ENCODE data around the gene UBR4. TPM values are rescaled to one million over a fixed set of nuclear protein-coding genes. Genes with fewer than 3 reads are reported as not detected.

Gene UBR4
- total RNA-seq, 2 experiments from 2014 or later, result 116 to 125 TPM

DNA sequence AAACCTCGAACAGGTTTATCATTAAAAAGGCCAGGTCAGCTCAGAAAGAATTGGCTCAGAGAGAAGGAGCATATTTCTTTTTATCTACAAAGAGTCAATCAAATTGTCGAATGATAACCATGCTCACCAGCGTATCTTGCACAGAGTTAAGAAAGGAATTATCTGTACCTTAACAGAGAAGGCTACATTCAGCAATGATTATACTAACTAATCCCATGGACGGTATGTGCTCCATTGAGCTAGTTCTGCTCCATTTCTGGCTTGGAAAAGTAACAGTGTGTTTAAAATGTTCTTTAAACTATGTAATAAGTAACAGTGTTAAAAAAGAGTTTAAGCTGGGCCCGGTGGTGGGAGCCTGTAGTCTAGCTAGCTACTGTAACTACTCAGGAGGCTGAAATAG is 4.2 kb downstream of the UBR4 start:
- peaks cover 42% of the 10 kb centered on the region for H3K4me1 ChIP-seq (ENCODE audit: insufficient read depth, low read length)
- TF ChIP-seq CTCF (IDR thresholded peaks at IDR 0.05), result no peak
- no peak overlapping the region for H3K4me3 ChIP-seq (ENCODE audit: low read length)
- H3K36me3 ChIP-seq (ENCODE audit: insufficient read depth, low read length), result peaks cover 9% of the 10 kb centered on the region
- H3K27me3 ChIP-seq (ENCODE audit: control insufficient read depth in 1 of 2, insufficient read depth in 2 of 2, low read length in 2 of 2), result no peaks in the 10 kb centered on the region
- ChIA-PET CTCF (interaction anchor here (1.5 kb wide), 1 partner anchor 26 kb away, joined by 4 read pairs; no protein-coding TSS in a partner anchor), POLR2A (interaction anchor here (1.0 kb wide), 1 partner anchor 26 kb away, joined by 4 read pairs; no protein-coding TSS in a partner anchor)
- no peak for DNase-seq
- H3K9me3 ChIP-seq (ENCODE audit: control insufficient read depth in 1 of 2, insufficient read depth in 1 of 2, low read length in 2 of 2), result no peaks in the 10 kb centered on the region
- H3K27ac ChIP-seq (ENCODE audit: low read depth in 1 of 2, low read length in 2 of 2), result no peak overlapping the region
- Mint-ChIP-seq H3K4me3 (no peak overlapping the region), H3K4me1 (ENCODE audit: low read depth) (peaks cover 72% of the 10 kb centered on the region), H3K27ac (no peak overlapping the region), H3K27me3 (no peaks in the 10 kb centered on the region), H3K9me3 (no peaks in the 10 kb centered on the region), H3K36me3 (ENCODE audit: low read depth) (peaks cover 30% of the 10 kb centered on the region)
- ATAC-seq (ENCODE audit: poor library complexity), result no peak
- intact Hi-C loops (cut with DNase I, micrococcal nuclease), result loop anchor here in 1 of 2 experiments (5.0 to 10.0 kb wide), 3 partner anchors 276 to 1301 kb away; partner anchors contain the start of genes MUL1 and OTUD3

DNA sequence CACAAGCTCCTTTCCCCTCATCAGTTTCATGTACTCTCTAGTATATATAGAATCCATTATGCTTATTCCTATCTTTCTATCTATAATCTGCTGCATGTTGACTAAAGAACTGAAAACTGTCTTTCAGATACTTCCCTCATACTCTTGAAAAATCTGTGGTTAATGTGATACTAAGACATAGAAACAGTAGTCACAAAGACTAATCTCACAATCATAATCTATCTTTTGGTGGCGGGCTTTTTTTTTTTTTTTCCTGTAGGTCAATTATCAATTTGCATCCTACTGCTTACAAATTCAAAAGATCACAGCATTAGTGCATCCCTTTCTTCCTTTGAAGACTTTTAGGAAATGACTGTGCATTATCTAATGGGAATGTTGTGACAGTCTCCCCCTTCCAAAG is 4.7 kb downstream of the UBR4 start:
- H3K4me3 Mint-ChIP-seq, result peak overlapping the region; percentile 65
- no peak for DNase-seq
- Histone ChIP-seq H3K4me3 (ENCODE audit: low read length) (no peak overlapping the region), H3K4me1 (ENCODE audit: insufficient read depth, low read length) (peaks cover 37% of the 10 kb centered on the region), H3K36me3 (ENCODE audit: insufficient read depth, low read length) (peaks cover 13% of the 10 kb centered on the region), H3K27ac (ENCODE audit: low read depth in 1 of 2, low read length in 2 of 2) (no peak overlapping the region), H3K9me3 (ENCODE audit: control insufficient read depth in 1 of 2, insufficient read depth in 1 of 2, low read length in 2 of 2) (no peaks in the 10 kb centered on the region), H3K27me3 (ENCODE audit: control insufficient read depth in 1 of 2, insufficient read depth in 2 of 2, low read length in 2 of 2) (no peaks in the 10 kb centered on the region)
- H3K36me3 Mint-ChIP-seq (ENCODE audit: low read depth), result peaks cover 29% of the 10 kb centered on the region
- peaks cover 68% of the 10 kb centered on the region for H3K4me1 Mint-ChIP-seq (ENCODE audit: low read depth)
- POLR2A ChIA-PET, result interaction anchor here (1.0 kb wide), 1 partner anchor 26 kb away, joined by 4 read pairs; no protein-coding TSS in a partner anchor
- H3K9me3 Mint-ChIP-seq, result no peaks in the 10 kb centered on the region
- TF ChIP-seq CTCF (IDR thresholded peaks at IDR 0.05), result no peak
- intact Hi-C loops (cut with DNase I, micrococcal nuclease), result loop anchor here in 1 of 2 experiments (5.0 to 10.0 kb wide), 3 partner anchors 277 to 1302 kb away; partner anchors contain the start of genes MUL1 and OTUD3
- no peaks in the 10 kb centered on the region for H3K27me3 Mint-ChIP-seq
- H3K27ac Mint-ChIP-seq, result no peak overlapping the region
- CTCF ChIA-PET, result interaction anchor here (1.5 kb wide), 1 partner anchor 25 kb away, joined by 4 read pairs; no protein-coding TSS in a partner anchor
- no peak for ATAC-seq (ENCODE audit: poor library complexity)

DNA sequence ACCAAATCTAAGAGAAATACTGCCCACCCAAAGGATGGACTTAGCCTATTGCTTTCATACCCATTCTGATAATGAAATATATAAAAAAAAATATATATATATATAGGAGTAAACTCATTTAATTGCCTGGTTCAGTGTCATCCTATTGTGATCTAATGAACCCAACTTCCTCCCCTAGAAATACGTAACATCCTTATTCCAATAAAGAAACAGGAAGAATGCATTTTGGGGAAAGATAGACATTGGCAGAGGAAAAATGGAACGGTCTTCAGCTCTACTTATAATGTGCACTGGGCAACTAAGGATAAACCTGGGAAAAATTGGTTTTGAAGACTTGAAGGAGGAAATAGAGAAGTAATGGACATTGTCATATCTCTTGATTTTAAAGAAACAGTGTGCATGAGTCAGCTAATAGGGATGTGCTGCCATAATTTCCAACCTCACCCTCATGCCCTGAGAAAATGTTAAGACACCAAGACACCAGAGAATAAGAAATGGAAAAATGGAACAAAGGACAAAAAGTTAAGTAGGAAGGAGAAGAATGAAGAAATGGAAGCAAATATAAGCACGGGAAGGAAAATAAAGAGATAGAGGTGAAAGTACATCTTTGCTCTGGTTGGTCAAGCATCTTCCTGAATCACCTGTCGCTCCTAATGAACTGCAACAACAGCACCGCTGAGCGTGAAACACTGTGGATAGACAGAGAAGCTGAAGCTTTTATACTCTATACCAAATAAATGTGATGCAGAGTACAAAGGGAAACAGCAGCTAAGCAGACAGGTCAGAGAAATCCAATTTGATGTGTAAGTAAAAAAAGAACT is 5.4 kb downstream of the UBR4 start:
- no peak for ATAC-seq (ENCODE audit: poor library complexity)
- Histone ChIP-seq H3K36me3 (ENCODE audit: insufficient read depth, low read length) (peaks cover 17% of the 10 kb centered on the region), H3K27ac (ENCODE audit: low read depth in 1 of 2, low read length in 2 of 2) (no peak overlapping the region), H3K27me3 (ENCODE audit: control insufficient read depth in 1 of 2, insufficient read depth in 2 of 2, low read length in 2 of 2) (no peaks in the 10 kb centered on the region), H3K4me1 (ENCODE audit: insufficient read depth, low read length) (peaks cover 35% of the 10 kb centered on the region), H3K9me3 (ENCODE audit: control insufficient read depth in 1 of 2, insufficient read depth in 1 of 2, low read length in 2 of 2) (no peaks in the 10 kb centered on the region), H3K4me3 (ENCODE audit: low read length) (no peak overlapping the region)
- no peaks in the 10 kb centered on the region for H3K9me3 Mint-ChIP-seq
- CTCF ChIA-PET, result no interaction called here
- H3K27ac Mint-ChIP-seq, result no peak overlapping the region
- intact Hi-C loops (cut with DNase I, micrococcal nuclease), result loop anchor here in 1 of 2 experiments (5.0 to 10.0 kb wide), 3 partner anchors 278 to 1303 kb away; partner anchors contain the start of genes MUL1 and OTUD3
- peaks cover 32% of the 10 kb centered on the region for H3K36me3 Mint-ChIP-seq (ENCODE audit: low read depth)
- no peaks in the 10 kb centered on the region for H3K27me3 Mint-ChIP-seq
- peaks cover 64% of the 10 kb centered on the region for H3K4me1 Mint-ChIP-seq (ENCODE audit: low read depth)
- no peak overlapping the region for H3K4me3 Mint-ChIP-seq
- POLR2A ChIA-PET, result no interaction called here
- no peak for DNase-seq
- no peak for TF ChIP-seq CTCF (IDR thresholded peaks at IDR 0.05)

Measured in CD4-positive, alpha-beta T cell (primary cell).